A673 (cell line): Measurements from ENCODE around the gene PPARA. TPM values are rescaled to one million over a fixed set of nuclear protein-coding genes. Genes with fewer than 3 reads are reported as not detected.
A peak's percentile ranks its signal among the peaks of the same experiment; 100 is the strongest.

Source experiments
- BruUV-seq: library from RNA; stranded (reverse); fragments of 400-500 nt; replicated peaks from 2 replicates; lab custom pipeline; 2021; lab: Mats Ljungman, UMichigan
- CTCF ChIA-PET: fragments of 300-600 bp; sonication (Branson Sonifier 250); formaldehyde crosslinking; loops from one replicate; lab custom pipeline; 2022; ENCODE audit warnings: antibody characterized with exemption; lab: Charles Lee
- POLR2A ChIA-PET: fragments of 300-600 bp; sonication (Branson Sonifier 250); formaldehyde crosslinking; loops from one replicate; lab custom pipeline; 2022; ENCODE audit warnings: antibody characterized with exemption; ENCODE audit not compliant: low non-redundant PET; lab: Charles Lee
- DNase-seq: peaks from one replicate; pipeline ENCODE4 v3.0.0-alpha.2; 2015; ENCODE audit warnings: low spot score
- H3K27ac ChIP-seq: fragments of 200-600 bp; sonication (generic); 2 replicates; pipeline ENCODE4 v1.5.1; 2016; ENCODE audit warnings: mixed run types, low read depth, mild to moderate bottlenecking, mixed read lengths, antibody characterized with exemption, low read length; ENCODE audit not compliant: poor library complexity, severe bottlenecking
- H3K27me3 ChIP-seq: fragments of 200-600 bp; sonication (generic); replicated peaks from 2 replicates; pipeline ENCODE4 v1.6.1; 2017; ENCODE audit warnings: mixed run types, low read depth, mild to moderate bottlenecking, mixed read lengths, antibody characterized with exemption, low read length; ENCODE audit not compliant: insufficient read depth, poor library complexity
- H3K36me3 ChIP-seq: fragments of 200-600 bp; sonication (generic); 2 replicates; pipeline ENCODE4 v1.6.1; 2016; ENCODE audit warnings: mixed run types, mild to moderate bottlenecking, mixed read lengths, antibody characterized with exemption, low read length; ENCODE audit not compliant: insufficient read depth, poor library complexity, severe bottlenecking
- H3K4me1 ChIP-seq: fragments of 200-600 bp; sonication (generic); 2 replicates; pipeline ENCODE4 v1.6.1; 2017; ENCODE audit warnings: mixed run types, mild to moderate bottlenecking, mixed read lengths, antibody characterized with exemption, low read length; ENCODE audit not compliant: insufficient read depth, poor library complexity, severe bottlenecking
- H3K4me3 ChIP-seq: fragments of 200-600 bp; sonication (generic); 2 replicates; pipeline ENCODE4 v1.5.1; 2016; ENCODE audit warnings: low read depth, mixed run types, mild to moderate bottlenecking, mixed read lengths, low read length; ENCODE audit not compliant: poor library complexity, severe bottlenecking
- H3K9me3 ChIP-seq: fragments of 200-600 bp; sonication (generic); 2 replicates; pipeline ENCODE4 v1.6.1; 2016; ENCODE audit warnings: mixed run types, low read depth, mild to moderate bottlenecking, mixed read lengths, antibody characterized with exemption, low read length; ENCODE audit not compliant: poor library complexity, severe bottlenecking
- CTCF ChIP-seq: fragments of 300-800, 200-600 bp; sonication (generic); conservative IDR thresholded peaks from 2 replicates; pipeline ENCODE4 v1.5.1; 2017; ENCODE audit warnings: low read depth, mild to moderate bottlenecking, antibody characterized with exemption, low read length, moderate library complexity, mixed read lengths
- EZH2 ChIP-seq: fragments of 200-600 bp; sonication (generic); IDR thresholded peaks from 2 replicates; pipeline ENCODE4 v1.6.1; 2017; ENCODE audit warnings: borderline replicate concordance, low read depth, mild to moderate bottlenecking, mixed read lengths, antibody characterized with exemption, low read length; ENCODE audit not compliant: poor library complexity, severe bottlenecking
- intact Hi-C: fragments of 100-400 bp; cut with micrococcal nuclease; formaldehyde crosslinking; loops from one replicate; pipeline ENCODE4 v1.10.0; 2022; ENCODE audit not compliant: unreplicated experiment
- total RNA-seq: library from RNA; stranded (reverse); gene quantifications from 2 replicates; pipeline ENCODE4 v1.2.3, GENCODE V29; 2021

The PPARA gene
- total RNA-seq, 1 experiment from 2014 or later: 2.0 TPM

DNA sequence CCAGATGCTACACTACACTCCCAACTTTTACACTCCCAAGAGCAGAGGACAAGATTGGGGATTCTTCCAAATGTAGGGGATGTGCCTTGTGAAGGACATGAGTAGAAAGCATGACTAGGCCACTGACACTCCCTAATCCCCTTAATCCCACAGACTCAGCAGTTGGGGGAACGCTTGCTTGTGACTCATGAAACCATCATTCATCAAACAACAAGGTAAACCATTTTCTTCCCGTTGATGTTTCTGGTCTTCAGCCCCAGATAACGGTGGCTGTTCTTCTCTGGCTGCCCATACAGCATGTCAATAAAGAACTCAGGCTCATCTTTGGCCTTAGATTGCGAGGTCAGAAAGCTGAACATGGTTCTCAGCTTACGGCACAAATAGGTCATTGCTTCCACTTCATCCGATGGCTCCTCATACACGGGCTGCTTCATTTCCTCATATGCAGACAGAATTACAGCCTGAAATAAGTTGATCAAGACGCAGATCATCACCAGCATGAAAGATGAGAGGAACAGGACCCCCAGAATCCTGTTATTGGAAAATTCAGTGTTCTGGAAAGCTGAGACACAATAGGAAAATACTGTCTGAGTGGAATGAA is 106.1 kb downstream of the PPARA start:
- ChIA-PET CTCF (no interaction called here), POLR2A (no interaction called here)
- no TSS peak for BruUV-seq
- Histone ChIP-seq H3K9me3 (no peaks in the 10 kb centered on the region), H3K4me1 (peaks cover 4% of the 10 kb centered on the region), H3K36me3 (no peaks in the 10 kb centered on the region), H3K27me3 (no peaks in the 10 kb centered on the region), H3K27ac (no peak overlapping the region), H3K4me3 (no peak overlapping the region)
- TF ChIP-seq EZH2: no peak
- no peak for TF ChIP-seq CTCF
- DNase-seq: no peak
- intact Hi-C loops: no loop called here

GRCh38 chr22:46259374-46259773 is 109.0 kb downstream of the PPARA start:
- Histone ChIP-seq H3K36me3 (no peaks in the 10 kb centered on the region), H3K9me3 (no peaks in the 10 kb centered on the region), H3K27me3 (no peaks in the 10 kb centered on the region), H3K4me3 (no peak overlapping the region), H3K27ac (no peak overlapping the region), H3K4me1 (no peaks in the 10 kb centered on the region)
- DNase-seq: peak; percentile 22
- TF ChIP-seq EZH2 (no peak), CTCF (no peak)
- POLR2A ChIA-PET: no interaction called here
- intact Hi-C loops: no loop called here
- CTCF ChIA-PET: no interaction called here
- no TSS peak for BruUV-seq

GRCh38 chr22:46260038-46260437 is 109.7 kb downstream of the PPARA start:
- CTCF ChIA-PET: no interaction called here
- no peaks in the 10 kb centered on the region for H3K27me3 ChIP-seq
- H3K4me1 ChIP-seq: no peaks in the 10 kb centered on the region
- intact Hi-C loops: no loop called here
- no peak overlapping the region for H3K27ac ChIP-seq
- TF ChIP-seq CTCF (no peak), EZH2 (no peak)
- no peaks in the 10 kb centered on the region for H3K9me3 ChIP-seq
- no peak overlapping the region for H3K4me3 ChIP-seq
- BruUV-seq: no TSS peak
- H3K36me3 ChIP-seq: no peaks in the 10 kb centered on the region
- POLR2A ChIA-PET: no interaction called here
- no peak for DNase-seq
